ENCODE results near the gene ST3GAL3.

DNA sequence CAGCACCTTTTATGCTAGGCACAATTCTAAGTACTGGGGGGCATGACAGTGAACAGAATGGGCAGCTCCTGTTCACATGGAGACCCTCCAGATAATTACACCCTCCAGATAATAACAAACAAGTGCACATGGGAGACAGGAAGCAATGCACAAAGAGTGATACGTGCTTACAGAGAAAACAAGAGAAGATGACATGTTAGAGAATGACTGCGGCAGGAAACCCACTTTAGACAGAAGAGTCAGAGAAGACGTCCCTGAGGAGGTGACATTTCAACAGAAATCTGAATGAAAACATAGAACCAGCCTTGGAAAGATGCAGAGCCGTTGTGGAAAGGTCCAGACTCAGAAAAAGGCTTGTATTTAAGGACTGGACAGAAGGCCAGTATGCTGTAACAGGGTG, 171.5 kb downstream of the ST3GAL3 start:
- TF ChIP-seq ZBTB1 (tag by site-specific recombination; IDR thresholded peaks at IDR 0.05) (no peak), PRDM1 (tag by site-specific recombination; IDR thresholded peaks at IDR 0.05) (no peak), ZNF24 (tag by site-specific recombination; IDR thresholded peaks at IDR 0.05) (no peak), KLF16 (tag by site-specific recombination; IDR thresholded peaks at IDR 0.05) (no peak), GFI1B (tag by site-specific recombination; IDR thresholded peaks at IDR 0.05) (no peak), ZNF121 (tag by site-specific recombination; IDR thresholded peaks at IDR 0.05) (no peak)
- TF ChIP-seq, protein P1, sequence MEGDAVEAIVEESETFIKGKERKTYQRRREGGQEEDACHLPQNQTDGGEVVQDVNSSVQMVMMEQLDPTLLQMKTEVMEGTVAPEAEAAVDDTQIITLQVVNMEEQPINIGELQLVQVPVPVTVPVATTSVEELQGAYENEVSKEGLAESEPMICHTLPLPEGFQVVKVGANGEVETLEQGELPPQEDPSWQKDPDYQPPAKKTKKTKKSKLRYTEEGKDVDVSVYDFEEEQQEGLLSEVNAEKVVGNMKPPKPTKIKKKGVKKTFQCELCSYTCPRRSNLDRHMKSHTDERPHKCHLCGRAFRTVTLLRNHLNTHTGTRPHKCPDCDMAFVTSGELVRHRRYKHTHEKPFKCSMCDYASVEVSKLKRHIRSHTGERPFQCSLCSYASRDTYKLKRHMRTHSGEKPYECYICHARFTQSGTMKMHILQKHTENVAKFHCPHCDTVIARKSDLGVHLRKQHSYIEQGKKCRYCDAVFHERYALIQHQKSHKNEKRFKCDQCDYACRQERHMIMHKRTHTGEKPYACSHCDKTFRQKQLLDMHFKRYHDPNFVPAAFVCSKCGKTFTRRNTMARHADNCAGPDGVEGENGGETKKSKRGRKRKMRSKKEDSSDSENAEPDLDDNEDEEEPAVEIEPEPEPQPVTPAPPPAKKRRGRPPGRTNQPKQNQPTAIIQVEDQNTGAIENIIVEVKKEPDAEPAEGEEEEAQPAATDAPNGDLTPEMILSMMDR (tag by site-specific recombination; IDR thresholded peaks at IDR 0.05): no peak
- TF ChIP-seq, protein P2, sequence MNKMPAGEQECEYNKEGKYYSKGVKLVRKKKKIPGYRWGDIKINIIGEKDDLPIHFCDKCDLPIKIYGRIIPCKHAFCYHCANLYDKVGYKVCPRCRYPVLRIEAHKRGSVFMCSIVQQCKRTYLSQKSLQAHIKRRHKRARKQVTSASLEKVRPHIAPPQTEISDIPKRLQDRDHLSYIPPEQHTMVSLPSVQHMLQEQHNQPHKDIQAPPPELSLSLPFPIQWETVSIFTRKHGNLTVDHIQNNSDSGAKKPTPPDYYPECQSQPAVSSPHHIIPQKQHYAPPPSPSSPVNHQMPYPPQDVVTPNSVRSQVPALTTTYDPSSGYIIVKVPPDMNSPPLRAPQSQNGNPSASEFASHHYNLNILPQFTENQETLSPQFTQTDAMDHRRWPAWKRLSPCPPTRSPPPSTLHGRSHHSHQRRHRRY (tag by site-specific recombination; IDR thresholded peaks at IDR 0.05): no peak
- TF ChIP-seq, protein P3, sequence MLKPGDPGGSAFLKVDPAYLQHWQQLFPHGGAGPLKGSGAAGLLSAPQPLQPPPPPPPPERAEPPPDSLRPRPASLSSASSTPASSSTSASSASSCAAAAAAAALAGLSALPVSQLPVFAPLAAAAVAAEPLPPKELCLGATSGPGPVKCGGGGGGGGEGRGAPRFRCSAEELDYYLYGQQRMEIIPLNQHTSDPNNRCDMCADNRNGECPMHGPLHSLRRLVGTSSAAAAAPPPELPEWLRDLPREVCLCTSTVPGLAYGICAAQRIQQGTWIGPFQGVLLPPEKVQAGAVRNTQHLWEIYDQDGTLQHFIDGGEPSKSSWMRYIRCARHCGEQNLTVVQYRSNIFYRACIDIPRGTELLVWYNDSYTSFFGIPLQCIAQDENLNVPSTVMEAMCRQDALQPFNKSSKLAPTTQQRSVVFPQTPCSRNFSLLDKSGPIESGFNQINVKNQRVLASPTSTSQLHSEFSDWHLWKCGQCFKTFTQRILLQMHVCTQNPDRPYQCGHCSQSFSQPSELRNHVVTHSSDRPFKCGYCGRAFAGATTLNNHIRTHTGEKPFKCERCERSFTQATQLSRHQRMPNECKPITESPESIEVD (tag by site-specific recombination; IDR thresholded peaks at IDR 0.05): no peak
- TF ChIP-seq, protein P4, sequence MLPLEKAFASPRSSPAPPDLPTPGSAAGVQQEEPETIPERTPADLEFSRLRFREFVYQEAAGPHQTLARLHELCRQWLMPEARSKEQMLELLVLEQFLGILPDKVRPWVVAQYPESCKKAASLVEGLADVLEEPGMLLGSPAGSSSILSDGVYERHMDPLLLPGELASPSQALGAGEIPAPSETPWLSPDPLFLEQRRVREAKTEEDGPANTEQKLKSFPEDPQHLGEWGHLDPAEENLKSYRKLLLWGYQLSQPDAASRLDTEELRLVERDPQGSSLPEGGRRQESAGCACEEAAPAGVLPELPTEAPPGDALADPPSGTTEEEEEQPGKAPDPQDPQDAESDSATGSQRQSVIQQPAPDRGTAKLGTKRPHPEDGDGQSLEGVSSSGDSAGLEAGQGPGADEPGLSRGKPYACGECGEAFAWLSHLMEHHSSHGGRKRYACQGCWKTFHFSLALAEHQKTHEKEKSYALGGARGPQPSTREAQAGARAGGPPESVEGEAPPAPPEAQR (tag by site-specific recombination; IDR thresholded peaks at IDR 0.05): no peak
- TF ChIP-seq, protein P5, sequence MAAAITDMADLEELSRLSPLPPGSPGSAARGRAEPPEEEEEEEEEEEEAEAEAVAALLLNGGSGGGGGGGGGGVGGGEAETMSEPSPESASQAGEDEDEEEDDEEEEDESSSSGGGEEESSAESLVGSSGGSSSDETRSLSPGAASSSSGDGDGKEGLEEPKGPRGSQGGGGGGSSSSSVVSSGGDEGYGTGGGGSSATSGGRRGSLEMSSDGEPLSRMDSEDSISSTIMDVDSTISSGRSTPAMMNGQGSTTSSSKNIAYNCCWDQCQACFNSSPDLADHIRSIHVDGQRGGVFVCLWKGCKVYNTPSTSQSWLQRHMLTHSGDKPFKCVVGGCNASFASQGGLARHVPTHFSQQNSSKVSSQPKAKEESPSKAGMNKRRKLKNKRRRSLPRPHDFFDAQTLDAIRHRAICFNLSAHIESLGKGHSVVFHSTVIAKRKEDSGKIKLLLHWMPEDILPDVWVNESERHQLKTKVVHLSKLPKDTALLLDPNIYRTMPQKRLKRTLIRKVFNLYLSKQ (tag by site-specific recombination; IDR thresholded peaks at IDR 0.05; ENCODE audit: borderline replicate concordance): no peak
- TF ChIP-seq, protein P6, sequence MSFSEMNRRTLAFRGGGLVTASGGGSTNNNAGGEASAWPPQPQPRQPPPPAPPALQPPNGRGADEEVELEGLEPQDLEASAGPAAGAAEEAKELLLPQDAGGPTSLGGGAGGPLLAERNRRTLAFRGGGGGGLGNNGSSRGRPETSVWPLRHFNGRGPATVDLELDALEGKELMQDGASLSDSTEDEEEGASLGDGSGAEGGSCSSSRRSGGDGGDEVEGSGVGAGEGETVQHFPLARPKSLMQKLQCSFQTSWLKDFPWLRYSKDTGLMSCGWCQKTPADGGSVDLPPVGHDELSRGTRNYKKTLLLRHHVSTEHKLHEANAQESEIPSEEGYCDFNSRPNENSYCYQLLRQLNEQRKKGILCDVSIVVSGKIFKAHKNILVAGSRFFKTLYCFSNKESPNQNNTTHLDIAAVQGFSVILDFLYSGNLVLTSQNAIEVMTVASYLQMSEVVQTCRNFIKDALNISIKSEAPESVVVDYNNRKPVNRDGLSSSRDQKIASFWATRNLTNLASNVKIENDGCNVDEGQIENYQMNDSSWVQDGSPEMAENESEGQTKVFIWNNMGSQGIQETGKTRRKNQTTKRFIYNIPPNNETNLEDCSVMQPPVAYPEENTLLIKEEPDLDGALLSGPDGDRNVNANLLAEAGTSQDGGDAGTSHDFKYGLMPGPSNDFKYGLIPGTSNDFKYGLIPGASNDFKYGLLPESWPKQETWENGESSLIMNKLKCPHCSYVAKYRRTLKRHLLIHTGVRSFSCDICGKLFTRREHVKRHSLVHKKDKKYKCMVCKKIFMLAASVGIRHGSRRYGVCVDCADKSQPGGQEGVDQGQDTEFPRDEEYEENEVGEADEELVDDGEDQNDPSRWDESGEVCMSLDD (tag by site-specific recombination; IDR thresholded peaks at IDR 0.05): no peak
- TF ChIP-seq, protein P7, sequence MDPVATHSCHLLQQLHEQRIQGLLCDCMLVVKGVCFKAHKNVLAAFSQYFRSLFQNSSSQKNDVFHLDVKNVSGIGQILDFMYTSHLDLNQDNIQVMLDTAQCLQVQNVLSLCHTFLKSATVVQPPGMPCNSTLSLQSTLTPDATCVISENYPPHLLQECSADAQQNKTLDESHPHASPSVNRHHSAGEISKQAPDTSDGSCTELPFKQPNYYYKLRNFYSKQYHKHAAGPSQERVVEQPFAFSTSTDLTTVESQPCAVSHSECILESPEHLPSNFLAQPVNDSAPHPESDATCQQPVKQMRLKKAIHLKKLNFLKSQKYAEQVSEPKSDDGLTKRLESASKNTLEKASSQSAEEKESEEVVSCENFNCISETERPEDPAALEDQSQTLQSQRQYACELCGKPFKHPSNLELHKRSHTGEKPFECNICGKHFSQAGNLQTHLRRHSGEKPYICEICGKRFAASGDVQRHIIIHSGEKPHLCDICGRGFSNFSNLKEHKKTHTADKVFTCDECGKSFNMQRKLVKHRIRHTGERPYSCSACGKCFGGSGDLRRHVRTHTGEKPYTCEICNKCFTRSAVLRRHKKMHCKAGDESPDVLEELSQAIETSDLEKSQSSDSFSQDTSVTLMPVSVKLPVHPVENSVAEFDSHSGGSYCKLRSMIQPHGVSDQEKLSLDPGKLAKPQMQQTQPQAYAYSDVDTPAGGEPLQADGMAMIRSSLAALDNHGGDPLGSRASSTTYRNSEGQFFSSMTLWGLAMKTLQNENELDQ (tag by site-specific recombination; IDR thresholded peaks at IDR 0.05; ENCODE audit: low read depth): no peak
